Stromal cell of bone marrow (primary cell): ENCODE measurements around the gene NXPE4.

ENCODE experiments used
- DNase-seq: peaks from one replicate; pipeline ENCODE4 v3.0.0-alpha.2; 2012; ENCODE audit warnings: low read depth

The NXPE4 gene

GRCh38 chr11:114559425-114560310, 35.9 kb downstream of the NXPE4 start, which contains the start of gene NXPE1:
Gene NXPE1, minus strand, starts transcription at chr11:114559881. Its CDS starts 8,680 bp downstream, at chr11:114551201.
- no peak for DNase-seq

- no peak for DNase-seq
Observed at GRCh38 chr11:114556135-114556534, 39.5 kb downstream of the NXPE4 start.

- no peak for DNase-seq
Observed at GRCh38 chr11:114553642-114554041, 41.9 kb downstream of the NXPE4 start.

GRCh38 chr11:114551060-114551459, 44.5 kb downstream of the NXPE4 start:
- DNase-seq, result no peak

- DNase-seq, result no peak
Observed at GRCh38 chr11:114525682-114526081, 69.9 kb downstream of the NXPE4 start.

GRCh38 chr11:114524122-114524521, 71.5 kb downstream of the NXPE4 start:
- DNase-seq, result no peak

- no peak for DNase-seq
Observed at GRCh38 chr11:114522818-114523217, 72.8 kb downstream of the NXPE4 start.
